Activated T-cell treated with anti-CD3 and anti-CD28 coated beads, Interleukin-2, amount 50 U/mL, for 4 hours (primary cell): ENCODE data around the gene PARP8. TPM values are rescaled to one million over a fixed set of nuclear protein-coding genes. Genes with fewer than 3 reads are reported as not detected.
A peak's percentile ranks its signal among the peaks of the same experiment; 100 is the strongest.
"Not testable (repeated sequence)": the region's sequence is repeated elsewhere in the genome, so short reads cannot be mapped to it uniquely, and the experiment has no call there.

ENCODE experiments used
- ATAC-seq, 2 donors: fragments of 200-7000 bp; cut with Tn5 transposase; one replicate each; pipeline ENCODE4 v1.10.0; 2021
- DNase-seq: peaks from one replicate; pipeline ENCODE4 v3.0.0-alpha.2; 2020
- H3K27me3 Mint-ChIP-seq: one replicate; pipeline ENCODE4 v1.8.0; 2021; ENCODE audit warnings: low read depth, mixed read lengths
- H3K36me3 Mint-ChIP-seq: one replicate; pipeline ENCODE4 v1.8.0; 2022; ENCODE audit warnings: mixed read lengths; ENCODE audit not compliant: insufficient read depth
- H3K4me1 Mint-ChIP-seq: one replicate; pipeline ENCODE4 v1.8.0; 2021; ENCODE audit warnings: low read depth, mixed read lengths
- H3K4me3 Mint-ChIP-seq: one replicate; pipeline ENCODE4 v1.8.0; 2021; ENCODE audit warnings: mild to moderate bottlenecking, moderate library complexity, mixed read lengths
- H3K9me3 Mint-ChIP-seq: one replicate; pipeline ENCODE4 v1.8.0; 2021; ENCODE audit warnings: mixed read lengths
- total RNA-seq, 3 donors: library from RNA; stranded (reverse); gene quantifications; one replicate each; pipeline ENCODE4 v1.2.1, GENCODE V29; 2021

PARP8 gene
- total RNA-seq, 3 donors from 2014 or later = 12.4 to 22.3 (median 19.8) TPM

- Mint-ChIP-seq H3K36me3 (peaks cover 40% of the 10 kb centered on the region), H3K9me3 (no peaks in the 10 kb centered on the region), H3K27me3 (no peaks in the 10 kb centered on the region), H3K4me3 (no peak overlapping the region), H3K4me1 (peaks cover 23% of the 10 kb centered on the region)
- ATAC-seq (no peak), DNase-seq (no peak)
These were observed 93.3 kb downstream of the PARP8 start for GRCh38 chr5:50759526-50760270.

GRCh38 chr5:50763351-50763750 lies 96.9 kb downstream of the PARP8 start:
- H3K9me3 Mint-ChIP-seq = no peaks in the 10 kb centered on the region
- H3K4me3 Mint-ChIP-seq = no peak overlapping the region
- DNase-seq (no peak), ATAC-seq (no peak)
- peaks cover 34% of the 10 kb centered on the region for H3K4me1 Mint-ChIP-seq
- H3K27me3 Mint-ChIP-seq = no peaks in the 10 kb centered on the region
- peaks cover 44% of the 10 kb centered on the region for H3K36me3 Mint-ChIP-seq

GRCh38 chr5:50763846-50764245 lies 97.4 kb downstream of the PARP8 start:
- no peak for ATAC-seq

GRCh38 chr5:50766042-50766441 lies 99.6 kb downstream of the PARP8 start:
- no peak for ATAC-seq
- H3K27me3 Mint-ChIP-seq = no peaks in the 10 kb centered on the region
- peaks cover 35% of the 10 kb centered on the region for H3K4me1 Mint-ChIP-seq
- peaks cover 52% of the 10 kb centered on the region for H3K36me3 Mint-ChIP-seq
- DNase-seq = no peak
- no peaks in the 10 kb centered on the region for H3K9me3 Mint-ChIP-seq
- no peak overlapping the region for H3K4me3 Mint-ChIP-seq

More at GRCh38 chr5:50763846-50764245, 97.4 kb downstream of the PARP8 start:
- Mint-ChIP-seq H3K27me3 (no peaks in the 10 kb centered on the region), H3K4me3 (no peak overlapping the region), H3K4me1 (peaks cover 37% of the 10 kb centered on the region), H3K36me3 (peaks cover 49% of the 10 kb centered on the region), H3K9me3 (no peaks in the 10 kb centered on the region)
- no peak for DNase-seq

- no peaks in the 10 kb centered on the region for H3K9me3 Mint-ChIP-seq
- H3K27me3 Mint-ChIP-seq = no peaks in the 10 kb centered on the region
- ATAC-seq (peak in 1 of 2 donors; percentile 63), DNase-seq (no peak)
- H3K4me3 Mint-ChIP-seq = no peak overlapping the region
- peaks cover 52% of the 10 kb centered on the region for H3K36me3 Mint-ChIP-seq
- H3K4me1 Mint-ChIP-seq = peaks cover 35% of the 10 kb centered on the region
These were observed 100.0 kb downstream of the PARP8 start for GRCh38 chr5:50766462-50766861.

GRCh38 chr5:50766967-50767366 lies 100.5 kb downstream of the PARP8 start:
- peaks cover 53% of the 10 kb centered on the region for H3K36me3 Mint-ChIP-seq
- H3K27me3 Mint-ChIP-seq = no peaks in the 10 kb centered on the region
- DNase-seq (no peak), ATAC-seq (peak in 1 of 2 donors; percentile 18)
- H3K4me3 Mint-ChIP-seq = no peak overlapping the region
- no peaks in the 10 kb centered on the region for H3K9me3 Mint-ChIP-seq
- H3K4me1 Mint-ChIP-seq = peaks cover 37% of the 10 kb centered on the region

GRCh38 chr5:50767588-50767987 lies 101.2 kb downstream of the PARP8 start:
- ATAC-seq (no peak), DNase-seq (no peak)
- Mint-ChIP-seq H3K9me3 (no peaks in the 10 kb centered on the region), H3K27me3 (no peaks in the 10 kb centered on the region), H3K4me3 (no peak overlapping the region), H3K36me3 (peaks cover 51% of the 10 kb centered on the region), H3K4me1 (peaks cover 39% of the 10 kb centered on the region)

- peaks cover 39% of the 10 kb centered on the region for H3K4me1 Mint-ChIP-seq
- DNase-seq (no peak), ATAC-seq (no peak)
- H3K9me3 Mint-ChIP-seq = peaks cover 7% of the 10 kb centered on the region
- H3K27me3 Mint-ChIP-seq = no peaks in the 10 kb centered on the region
- no peak overlapping the region for H3K4me3 Mint-ChIP-seq
- H3K36me3 Mint-ChIP-seq = peaks cover 54% of the 10 kb centered on the region
These were observed 102.2 kb downstream of the PARP8 start for GRCh38 chr5:50768634-50769033.

- Mint-ChIP-seq H3K4me3 (no peak overlapping the region), H3K9me3 (peaks cover 7% of the 10 kb centered on the region), H3K27me3 (no peaks in the 10 kb centered on the region), H3K36me3 (peaks cover 59% of the 10 kb centered on the region), H3K4me1 (peaks cover 37% of the 10 kb centered on the region)
- DNase-seq (no peak), ATAC-seq (no peak)
These were observed 104.0 kb downstream of the PARP8 start for GRCh38 chr5:50770441-50770840.

- H3K36me3 Mint-ChIP-seq = peaks cover 59% of the 10 kb centered on the region
- H3K9me3 Mint-ChIP-seq, DNase-seq, H3K27me3 Mint-ChIP-seq, ATAC-seq, H3K4me3 Mint-ChIP-seq: not testable (repeated sequence)
- H3K4me1 Mint-ChIP-seq = peaks cover 16% of the 10 kb centered on the region
These were observed 108.2 kb downstream of the PARP8 start for GRCh38 chr5:50774446-50775175.

- DNase-seq (no peak), ATAC-seq (no peak)
- H3K27me3 Mint-ChIP-seq = no peaks in the 10 kb centered on the region
- peaks cover 22% of the 10 kb centered on the region for H3K4me1 Mint-ChIP-seq
- no peaks in the 10 kb centered on the region for H3K9me3 Mint-ChIP-seq
- peaks cover 45% of the 10 kb centered on the region for H3K36me3 Mint-ChIP-seq
- no peak overlapping the region for H3K4me3 Mint-ChIP-seq
These were observed 119.6 kb downstream of the PARP8 start for GRCh38 chr5:50786073-50786472.

GRCh38 chr5:50791813-50792212 lies 125.4 kb downstream of the PARP8 start:
- no peaks in the 10 kb centered on the region for H3K9me3 Mint-ChIP-seq
- peaks cover 45% of the 10 kb centered on the region for H3K36me3 Mint-ChIP-seq
- no peaks in the 10 kb centered on the region for H3K27me3 Mint-ChIP-seq
- peaks cover 6% of the 10 kb centered on the region for H3K4me1 Mint-ChIP-seq
- ATAC-seq = no peak
- DNase-seq = no peak
- H3K4me3 Mint-ChIP-seq = no peak overlapping the region

GRCh38 chr5:50792843-50793242 lies 126.4 kb downstream of the PARP8 start:
- no peak overlapping the region for H3K4me3 Mint-ChIP-seq
- peaks cover 44% of the 10 kb centered on the region for H3K36me3 Mint-ChIP-seq
- no peaks in the 10 kb centered on the region for H3K27me3 Mint-ChIP-seq
- H3K9me3 Mint-ChIP-seq = no peaks in the 10 kb centered on the region
- peaks cover 3% of the 10 kb centered on the region for H3K4me1 Mint-ChIP-seq
- ATAC-seq (no peak), DNase-seq (no peak)

- ATAC-seq (no peak), DNase-seq (no peak)
- peaks cover 54% of the 10 kb centered on the region for H3K36me3 Mint-ChIP-seq
- H3K9me3 Mint-ChIP-seq = peaks cover 8% of the 10 kb centered on the region
- H3K4me3 Mint-ChIP-seq = no peak overlapping the region
- H3K27me3 Mint-ChIP-seq = no peaks in the 10 kb centered on the region
- peaks cover 6% of the 10 kb centered on the region for H3K4me1 Mint-ChIP-seq
These were observed 128.4 kb downstream of the PARP8 start for GRCh38 chr5:50794812-50795211.

- peaks cover 9% of the 10 kb centered on the region for H3K4me1 Mint-ChIP-seq
- DNase-seq (no peak), ATAC-seq (no peak)
- H3K27me3 Mint-ChIP-seq = no peaks in the 10 kb centered on the region
- H3K4me3 Mint-ChIP-seq = no peak overlapping the region
- H3K36me3 Mint-ChIP-seq = peaks cover 50% of the 10 kb centered on the region
- H3K9me3 Mint-ChIP-seq = peaks cover 19% of the 10 kb centered on the region
These were observed 131.6 kb downstream of the PARP8 start for GRCh38 chr5:50798002-50798401.
